ENCODE data around the gene UBALD2.
A peak's percentile ranks its signal among the peaks of the same experiment; 100 is the strongest.
"Not testable (repeated sequence)": the region's sequence is repeated elsewhere in the genome, so short reads cannot be mapped to it uniquely, and the experiment has no call there.

UBALD2 gene

DNA sequence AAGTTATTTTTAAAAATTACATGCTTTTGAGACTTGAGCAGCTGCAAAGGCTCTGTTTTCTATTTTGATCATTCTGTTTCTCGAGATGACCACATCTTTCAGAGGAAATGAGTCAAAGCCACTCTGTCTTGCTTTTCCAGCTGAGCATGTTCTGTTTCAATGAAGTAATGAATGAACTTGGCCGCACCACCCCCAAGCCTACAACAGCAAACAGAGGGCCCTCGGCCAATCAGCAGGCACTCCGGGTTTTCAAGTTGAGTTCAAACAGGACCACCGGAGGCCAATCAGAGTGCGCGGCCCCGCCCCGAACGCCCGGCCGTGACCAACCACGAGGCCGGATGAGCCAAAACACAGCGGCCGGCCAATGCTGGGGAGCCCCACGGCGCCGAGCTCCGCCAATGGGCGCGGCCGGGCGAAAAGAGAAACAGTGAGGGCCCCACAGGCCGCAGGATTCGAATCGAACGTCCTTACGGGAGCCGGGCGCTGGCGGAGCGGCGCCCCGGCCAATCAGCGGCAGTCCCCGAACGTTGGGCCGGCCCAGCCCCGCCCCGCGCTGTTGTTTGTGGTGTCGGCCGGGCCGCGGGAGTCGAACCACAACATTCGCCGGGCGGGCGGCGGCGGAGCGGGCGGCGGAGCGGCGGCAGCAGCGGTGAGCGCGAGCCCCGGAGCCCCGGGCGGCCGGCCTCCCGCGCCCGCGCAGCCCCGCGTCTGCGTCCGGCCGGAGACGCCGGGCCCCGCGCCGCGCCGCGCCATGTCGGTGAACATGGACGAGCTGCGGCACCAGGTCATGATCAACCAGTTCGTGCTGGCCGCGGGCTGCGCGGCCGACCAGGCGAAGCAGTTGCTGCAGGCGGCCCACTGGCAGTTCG lies at the start of gene UBALD2:
Gene UBALD2, plus strand, starts transcription at position 594 of the 869 bp plus-strand sequence. Its CDS starts 158 bp downstream, at position 752.
- DNase-seq: peak; percentile 99

- DNase-seq: no peak
Measured at GRCh38 chr17:76217081-76217480, 48.1 kb upstream of the UBALD2 start.

DNA sequence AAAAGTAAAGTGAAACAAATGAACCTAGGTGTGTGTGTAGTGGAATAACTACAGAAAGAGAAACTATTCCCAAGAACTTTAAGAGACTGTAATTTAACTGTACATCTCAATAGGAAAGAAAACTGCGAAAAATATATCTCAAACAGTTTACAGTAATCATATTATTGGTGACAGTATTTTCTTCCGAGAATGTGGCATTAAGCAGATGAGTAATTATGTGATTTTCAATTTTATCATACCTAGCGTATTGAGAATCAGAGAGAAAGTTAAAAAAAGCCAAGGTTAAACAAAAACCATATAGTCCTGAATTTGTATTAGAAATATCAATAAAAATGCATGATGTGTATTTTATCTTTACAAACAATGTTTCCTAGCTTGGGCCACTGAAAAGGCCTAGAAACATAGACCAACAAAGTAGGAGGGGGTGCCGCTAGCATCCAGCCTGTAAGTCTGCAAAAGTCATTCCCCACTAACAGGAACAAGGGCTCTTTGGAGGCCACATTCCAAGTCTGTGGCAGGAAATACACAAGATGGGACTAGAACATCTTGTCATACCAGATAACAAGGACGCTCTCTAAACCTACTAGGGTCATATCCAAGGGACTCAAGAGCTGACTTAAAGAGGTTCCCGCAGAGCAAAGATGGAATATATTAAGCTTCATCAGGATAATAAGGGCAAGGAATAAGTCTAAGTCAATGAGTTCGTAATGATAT lies 45.3 kb upstream of the UBALD2 start:
- no peak for DNase-seq

DNA sequence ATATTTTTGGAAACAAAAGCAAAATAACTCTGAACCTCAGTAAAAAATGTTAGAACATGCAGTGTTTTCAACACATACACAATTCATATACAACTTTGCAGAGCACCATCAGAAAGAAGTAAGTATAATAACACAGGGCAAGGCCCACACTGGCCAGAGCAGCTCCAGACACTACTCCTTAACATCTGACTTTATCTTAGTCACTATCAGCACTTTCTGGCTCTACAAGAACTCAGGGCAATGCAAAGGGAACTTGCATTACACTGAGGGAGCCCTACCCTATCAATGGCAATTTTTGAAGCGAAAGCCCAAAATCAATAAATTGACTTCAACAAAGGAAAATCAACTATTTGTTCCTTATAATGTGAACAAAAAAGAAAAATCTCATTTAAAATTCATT lies 41.3 kb upstream of the UBALD2 start:
- DNase-seq: no peak

DNA sequence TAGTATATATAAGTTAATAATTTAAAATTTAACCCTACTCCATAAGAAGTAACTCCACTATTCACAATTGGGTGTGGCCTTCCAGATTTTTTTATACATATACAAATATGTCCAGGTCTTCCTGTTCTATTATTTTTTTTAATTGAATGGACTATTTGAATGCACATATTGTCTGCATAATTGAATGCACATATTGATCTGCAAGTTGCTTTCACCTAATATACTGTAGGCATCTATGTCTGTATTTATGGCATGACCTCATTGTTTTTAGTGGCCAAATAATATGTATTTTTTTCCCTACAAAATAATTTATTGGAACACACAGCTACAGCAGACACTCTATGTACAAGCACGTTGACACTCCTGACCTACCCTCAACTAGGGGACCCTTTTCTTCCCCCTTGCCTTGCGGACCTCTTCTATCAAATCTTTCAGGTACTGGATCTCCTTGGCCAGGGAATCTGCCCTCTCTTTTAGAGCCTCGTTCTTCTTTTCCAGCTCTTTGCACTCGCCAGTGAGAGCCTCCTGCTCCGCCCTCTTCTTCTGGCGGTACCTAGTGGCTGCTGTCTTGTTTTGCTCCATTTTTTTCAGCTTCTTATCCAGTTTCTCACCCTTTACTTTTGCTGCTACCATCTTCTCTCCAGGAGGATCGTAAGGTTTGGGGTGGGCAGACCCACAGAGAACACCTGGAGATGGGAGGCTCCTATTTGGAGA lies 39.6 kb upstream of the UBALD2 start:
- DNase-seq: not testable (repeated sequence)

GRCh38 chr17:76226749-76227148 lies 38.4 kb upstream of the UBALD2 start:
- DNase-seq: not testable (repeated sequence)

DNA sequence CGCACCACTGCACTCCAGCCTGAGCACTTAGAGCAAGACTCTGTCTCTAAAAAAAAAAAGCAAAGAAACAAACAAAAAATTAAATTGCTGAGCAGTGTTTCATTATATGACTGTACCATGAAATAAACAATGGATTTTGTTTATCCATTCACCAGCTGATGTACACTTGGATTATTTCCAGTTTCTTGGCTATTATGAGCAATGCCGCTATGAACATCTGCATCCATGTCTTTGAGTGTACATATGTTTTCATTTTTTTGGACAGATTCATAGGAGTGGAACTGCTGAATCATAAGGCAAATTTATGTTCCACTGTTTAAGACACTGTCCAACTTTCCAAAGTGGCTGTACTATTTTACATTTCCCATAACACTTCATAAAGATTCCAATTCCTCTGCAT lies 32.8 kb upstream of the UBALD2 start:
- DNase-seq: no peak

- DNase-seq: no peak
Measured at GRCh38 chr17:76233588-76234353, 31.4 kb upstream of the UBALD2 start.

GRCh38 chr17:76234354-76234679 lies 30.8 kb upstream of the UBALD2 start:
- no peak for DNase-seq

GRCh38 chr17:76235883-76236282 lies 29.3 kb upstream of the UBALD2 start:
- no peak for DNase-seq

GRCh38 chr17:76236603-76237002 lies 28.5 kb upstream of the UBALD2 start:
- DNase-seq: no peak

GRCh38 chr17:76237859-76238313 lies 27.3 kb upstream of the UBALD2 start:
- no peak for DNase-seq

DNA sequence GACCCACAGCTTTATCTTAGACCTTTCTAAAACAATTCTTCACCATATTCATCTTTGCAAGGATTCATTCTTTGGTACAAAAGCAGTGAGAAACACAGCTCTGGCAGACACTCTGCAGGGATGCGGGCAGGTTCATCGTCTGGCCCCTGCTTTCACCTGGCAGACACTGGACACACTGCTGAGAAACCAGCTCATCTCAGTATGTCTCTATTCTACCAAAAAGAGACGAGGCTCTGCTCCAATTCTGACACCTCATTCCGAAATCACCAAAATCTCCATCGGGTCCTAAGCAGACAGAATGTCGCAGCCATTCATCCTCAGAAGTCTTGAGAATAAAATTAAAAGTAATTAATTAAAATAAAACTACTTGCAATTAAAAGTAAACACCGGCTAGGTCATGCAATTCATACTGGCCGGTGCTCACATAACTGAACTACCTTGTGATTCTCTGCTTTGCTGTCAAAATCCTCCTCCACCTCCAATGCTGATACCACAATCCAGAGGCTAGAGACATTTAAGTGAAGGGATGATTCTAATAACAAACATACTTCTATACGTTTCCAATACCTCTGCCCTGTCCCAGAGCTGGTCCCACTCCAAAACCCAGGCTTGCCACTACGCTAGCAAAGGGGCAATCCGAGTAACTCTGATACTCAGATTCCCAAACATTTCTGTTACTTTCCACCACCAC lies 26.2 kb upstream of the UBALD2 start:
- DNase-seq: no peak

DNA sequence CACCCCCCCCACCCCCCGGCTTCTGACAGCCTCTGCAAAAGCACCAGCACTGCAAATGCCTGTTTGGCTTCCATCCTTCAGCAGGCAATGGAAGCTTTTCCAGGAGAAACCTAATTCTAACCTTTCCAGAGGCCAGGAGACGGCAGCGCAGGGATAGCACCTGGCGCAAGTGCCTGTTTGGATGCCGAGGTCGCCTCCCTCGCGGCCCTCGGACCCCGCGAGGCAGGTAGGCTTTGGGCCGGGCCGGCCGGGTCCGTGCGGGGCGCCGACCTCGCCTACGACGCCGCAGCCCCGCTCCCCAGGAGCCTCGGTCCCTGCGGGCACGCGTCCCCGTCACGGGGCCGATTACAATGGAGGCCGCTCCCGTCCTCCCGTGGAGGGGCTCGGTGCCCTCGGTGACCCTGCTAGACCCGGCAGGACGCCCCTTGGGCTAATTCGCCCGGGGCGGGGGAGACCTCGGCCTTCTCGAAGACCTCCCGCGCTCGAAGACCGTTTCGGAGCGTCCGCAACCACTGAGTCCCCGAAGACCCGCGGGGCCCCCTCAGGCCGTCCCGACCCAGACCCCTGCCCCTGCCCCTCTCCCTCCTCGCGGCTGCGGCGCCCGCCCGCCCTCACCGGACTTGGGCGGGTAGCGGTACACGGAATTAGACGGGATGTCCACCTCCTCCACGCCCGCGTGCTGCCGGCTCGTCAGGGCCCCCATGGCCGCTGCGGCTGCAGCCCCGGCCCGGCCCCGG lies 25.4 kb upstream of the UBALD2 start:
- DNase-seq: no peak

- DNase-seq: peak; percentile 81
Measured at GRCh38 chr17:76240461-76241203, 24.5 kb upstream of the UBALD2 start, which contains the start of gene RNF157. TSS of gene RNF157 (minus strand) at chr17:76240493. CDS start at chr17:76240240, 253 bp downstream.

- DNase-seq: no peak
Measured at GRCh38 chr17:76241204-76241538, 24.0 kb upstream of the UBALD2 start.

- DNase-seq: no peak
Measured at GRCh38 chr17:76241691-76242255, 23.4 kb upstream of the UBALD2 start.

DNA sequence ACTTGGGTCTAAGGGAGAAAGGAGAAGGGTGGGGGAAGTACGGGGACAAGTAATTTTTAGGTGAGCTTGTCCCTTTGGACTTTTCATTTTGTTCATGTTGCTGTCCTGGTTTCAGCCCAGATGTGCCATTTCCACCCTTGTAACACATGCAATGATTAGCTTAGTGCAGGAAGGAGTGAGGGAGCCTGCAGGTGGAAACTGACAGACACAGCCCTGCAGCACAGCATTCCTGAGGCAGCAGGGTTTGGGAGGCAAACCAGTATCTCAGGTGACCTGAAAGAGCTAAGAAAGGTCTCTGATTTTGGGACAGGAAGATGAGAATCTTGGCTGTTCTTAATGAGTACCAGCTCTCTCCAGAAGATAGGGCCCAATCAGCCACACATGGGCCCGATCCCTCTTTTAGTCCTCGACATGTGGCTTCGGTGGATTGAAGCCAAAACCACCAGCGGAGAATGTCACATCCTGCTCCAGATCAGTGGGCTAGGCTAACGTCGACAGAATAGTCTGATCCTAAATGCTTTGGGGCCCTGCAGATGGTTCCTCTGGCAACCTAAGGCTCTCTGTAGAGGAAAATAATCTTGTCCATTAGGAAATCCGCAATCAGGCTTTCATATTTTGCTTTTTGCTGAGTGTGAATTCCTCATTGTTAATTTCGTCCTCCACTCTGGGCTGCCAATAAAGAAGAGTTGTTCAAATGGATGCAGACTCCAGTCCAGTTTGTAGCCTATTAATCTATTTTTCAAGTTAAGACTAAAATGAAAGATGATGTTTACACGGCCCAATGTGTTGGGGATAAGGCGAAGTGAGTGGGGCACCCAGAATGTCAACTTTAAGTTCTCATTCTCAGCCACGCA lies 21.1 kb upstream of the UBALD2 start:
- DNase-seq: no peak

DNA sequence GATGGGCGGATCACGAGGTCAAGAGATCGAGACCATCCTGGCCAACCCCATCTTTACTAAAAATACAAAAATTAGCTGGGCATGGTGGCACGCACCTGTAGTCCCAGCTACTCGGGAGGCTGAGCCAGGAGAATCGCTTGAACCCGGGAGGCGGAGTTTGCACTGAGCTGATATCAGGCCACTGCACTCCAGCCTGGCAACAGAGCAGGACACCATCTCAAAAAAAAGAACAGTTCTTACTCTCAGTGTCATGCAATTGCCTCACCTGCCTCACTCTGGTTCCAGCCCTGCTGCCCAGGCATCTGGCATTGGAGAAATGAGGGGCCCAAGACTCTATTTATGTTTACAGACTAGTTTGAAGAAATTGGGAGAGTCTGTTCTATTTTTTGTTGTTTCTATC lies 20.4 kb upstream of the UBALD2 start:
- DNase-seq: not testable (repeated sequence)

All from CD4-positive, alpha-beta T cell treated with Interleukin-10 for 1 hour (primary cell).